Measurements from ENCODE around the gene PAOX. TPM values are rescaled to one million over a fixed set of nuclear protein-coding genes. Genes with fewer than 3 reads are reported as not detected.
"Not testable (repeated sequence)": the region's sequence is repeated elsewhere in the genome, so short reads cannot be mapped to it uniquely, and the experiment has no call there.

The PAOX gene
- total RNA-seq, 1 donor from 2014 or later: 5.2 TPM

DNA sequence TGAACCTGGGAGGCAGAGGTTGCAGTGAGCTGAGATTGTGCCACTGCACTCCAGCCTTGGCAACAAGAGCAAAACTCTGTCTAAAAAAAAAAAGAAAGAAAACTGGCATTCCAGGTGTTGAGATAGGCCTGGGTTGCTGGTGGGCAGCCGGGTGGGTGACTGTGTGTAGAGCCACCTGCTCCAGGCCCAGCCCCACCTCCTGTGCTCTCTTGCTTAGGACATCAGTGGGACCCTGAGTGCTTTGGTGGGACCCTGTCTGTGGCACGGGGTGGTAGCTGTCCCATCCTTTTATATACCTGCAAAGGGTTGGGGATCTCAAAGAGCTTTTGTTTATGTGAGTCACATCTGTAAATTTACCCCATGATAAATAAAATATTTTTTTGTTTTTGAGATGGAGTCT is 6.2 kb downstream of the PAOX start:
- DNase-seq (ENCODE audit: low spot score): no peak

DNA sequence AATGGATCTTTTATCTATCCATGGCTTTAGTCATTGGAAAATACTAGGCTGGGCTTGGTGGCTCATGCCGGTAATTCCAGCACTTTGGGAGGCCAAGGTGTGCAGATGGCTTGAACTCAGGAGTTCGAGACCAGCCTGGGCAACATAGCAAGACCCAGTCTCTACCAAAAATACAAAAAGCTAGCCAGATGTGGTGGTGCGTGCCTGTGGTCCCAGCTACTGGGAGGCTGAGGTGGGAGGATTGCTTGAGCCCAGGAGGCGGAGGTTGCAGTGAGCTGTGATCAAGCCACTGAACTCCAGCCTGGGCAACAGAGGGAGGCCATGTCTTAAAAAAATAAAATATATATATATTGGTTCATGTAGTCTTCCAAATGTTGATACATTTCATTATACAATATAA is 7.9 kb downstream of the PAOX start:
- not testable (repeated sequence) for DNase-seq (ENCODE audit: low spot score)

DNA sequence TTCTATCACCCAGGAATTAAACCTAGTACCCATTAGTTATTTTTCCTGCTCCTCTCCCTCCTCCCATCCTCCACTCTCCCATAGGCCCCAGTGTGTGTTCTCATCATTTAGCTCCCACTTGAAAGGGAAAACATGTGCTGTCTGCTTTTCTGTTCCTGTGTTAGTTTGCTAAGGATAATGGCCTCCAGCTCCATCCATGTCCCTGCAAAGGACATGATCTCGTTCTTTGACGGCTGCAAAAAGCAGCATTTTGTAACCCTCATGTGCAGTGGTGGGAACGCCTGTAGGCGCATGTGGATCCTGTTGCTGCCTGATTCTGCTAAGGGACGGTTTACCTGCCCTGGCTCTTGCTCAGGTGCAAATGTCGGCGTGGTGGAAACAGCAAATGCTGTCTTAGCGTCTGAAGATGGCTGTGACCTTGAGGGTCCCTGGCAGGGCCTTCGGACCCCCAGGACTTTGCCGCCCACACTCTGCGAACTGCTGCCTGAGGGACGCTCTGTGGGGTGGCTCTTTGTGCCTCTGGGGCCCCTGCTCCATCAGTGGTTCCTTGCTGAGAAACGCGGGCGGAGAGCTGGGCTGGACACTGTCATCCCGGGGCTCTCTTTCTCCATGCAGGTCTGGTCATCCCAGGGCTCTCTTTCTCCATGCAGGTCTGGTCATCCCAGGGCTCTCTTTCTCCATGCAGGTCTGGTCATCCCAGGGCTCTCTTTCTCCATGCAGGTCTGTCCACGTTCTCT is 9.3 kb downstream of the PAOX start:
- DNase-seq (ENCODE audit: low spot score): no peak

DNA sequence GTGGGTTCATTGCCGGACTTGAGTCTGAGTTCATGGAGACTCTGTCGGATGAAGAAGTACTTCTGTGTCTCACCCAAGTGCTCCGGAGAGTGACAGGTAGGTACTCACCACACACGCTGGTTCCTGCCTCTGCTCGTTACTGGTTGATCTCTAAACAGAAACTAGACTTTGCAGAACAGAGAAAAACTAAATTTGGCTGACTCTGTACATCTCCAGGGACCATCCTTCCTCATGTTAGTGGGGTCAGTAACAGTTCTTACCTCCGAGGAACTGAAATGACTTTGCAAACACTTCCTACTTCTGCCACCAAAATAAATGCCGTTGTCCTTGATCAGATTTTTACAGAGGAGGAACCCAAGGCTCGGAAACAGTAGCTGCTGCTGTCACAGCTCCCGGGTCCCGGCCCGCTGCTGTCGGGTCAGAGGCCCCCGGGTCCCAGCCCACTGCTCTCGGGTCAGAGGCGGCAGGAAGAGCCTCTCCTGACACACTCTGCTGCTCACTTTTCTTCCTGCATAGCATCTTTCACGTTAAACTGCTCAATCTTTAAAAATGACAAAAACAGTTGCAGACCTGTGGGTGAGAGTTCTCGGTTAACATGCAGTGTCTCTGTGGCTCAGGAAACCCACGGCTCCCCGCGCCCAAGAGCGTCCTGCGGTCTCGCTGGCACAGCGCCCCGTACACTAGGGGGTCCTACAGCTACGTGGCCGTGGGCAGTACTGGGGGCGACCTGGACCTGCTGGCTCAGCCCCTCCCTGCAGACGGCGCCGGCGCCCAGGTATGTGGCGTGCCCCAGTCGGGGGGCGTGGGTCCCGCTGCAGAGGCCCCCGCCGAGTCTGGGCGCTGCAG is 10.1 kb downstream of the PAOX start:
- no peak for DNase-seq (ENCODE audit: low spot score)

DNA sequence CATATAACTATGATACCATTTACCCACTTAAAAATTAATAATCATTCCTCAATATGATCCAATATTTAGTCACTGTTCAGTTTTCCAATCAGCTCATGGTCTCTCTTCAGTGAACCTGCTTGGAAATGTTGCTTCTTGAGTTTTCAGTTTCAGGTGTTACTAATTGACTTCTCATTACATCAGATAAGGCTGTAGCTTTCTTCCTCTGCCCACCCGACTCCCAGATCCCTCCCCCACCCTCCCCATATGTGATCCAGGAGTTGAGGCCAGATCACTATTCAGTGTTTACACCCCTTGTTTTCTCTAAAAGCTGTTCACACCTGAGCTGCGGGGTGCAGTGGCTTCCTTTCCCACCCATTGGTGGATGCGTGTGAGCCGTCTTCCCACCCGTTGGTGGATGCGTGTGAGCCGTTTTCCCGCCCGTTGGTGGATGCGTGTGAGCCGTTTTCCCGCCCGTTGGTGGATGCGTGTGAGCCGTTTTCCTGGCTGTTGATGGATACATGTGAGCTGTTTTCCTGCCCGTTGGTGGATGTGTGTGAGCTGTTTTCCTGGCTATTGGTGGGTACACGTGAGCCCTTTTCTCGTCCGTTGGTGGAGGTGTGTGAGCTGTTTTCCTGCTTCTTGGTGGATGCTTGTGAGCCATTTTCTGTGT is 11.7 kb downstream of the PAOX start:
- no peak for DNase-seq (ENCODE audit: low spot score)

DNA sequence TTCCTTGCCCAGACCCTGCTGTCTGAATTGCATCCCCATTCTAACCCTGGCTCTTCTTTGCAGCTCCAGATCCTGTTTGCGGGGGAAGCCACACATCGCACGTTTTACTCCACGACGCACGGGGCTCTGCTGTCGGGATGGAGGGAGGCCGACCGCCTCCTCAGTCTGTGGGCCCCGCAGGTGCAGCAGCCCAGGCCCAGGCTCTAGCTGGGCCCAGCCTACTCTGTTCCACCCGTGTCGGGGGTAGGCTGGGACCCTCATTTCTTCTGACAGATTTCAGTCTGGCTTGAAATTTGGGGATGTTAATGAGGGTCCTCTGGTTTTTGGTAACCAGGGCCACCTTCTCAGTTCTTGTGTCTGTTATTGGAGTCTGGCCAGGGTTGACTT is 12.2 kb downstream of the PAOX start:
- no peak for DNase-seq (ENCODE audit: low spot score)

DNA sequence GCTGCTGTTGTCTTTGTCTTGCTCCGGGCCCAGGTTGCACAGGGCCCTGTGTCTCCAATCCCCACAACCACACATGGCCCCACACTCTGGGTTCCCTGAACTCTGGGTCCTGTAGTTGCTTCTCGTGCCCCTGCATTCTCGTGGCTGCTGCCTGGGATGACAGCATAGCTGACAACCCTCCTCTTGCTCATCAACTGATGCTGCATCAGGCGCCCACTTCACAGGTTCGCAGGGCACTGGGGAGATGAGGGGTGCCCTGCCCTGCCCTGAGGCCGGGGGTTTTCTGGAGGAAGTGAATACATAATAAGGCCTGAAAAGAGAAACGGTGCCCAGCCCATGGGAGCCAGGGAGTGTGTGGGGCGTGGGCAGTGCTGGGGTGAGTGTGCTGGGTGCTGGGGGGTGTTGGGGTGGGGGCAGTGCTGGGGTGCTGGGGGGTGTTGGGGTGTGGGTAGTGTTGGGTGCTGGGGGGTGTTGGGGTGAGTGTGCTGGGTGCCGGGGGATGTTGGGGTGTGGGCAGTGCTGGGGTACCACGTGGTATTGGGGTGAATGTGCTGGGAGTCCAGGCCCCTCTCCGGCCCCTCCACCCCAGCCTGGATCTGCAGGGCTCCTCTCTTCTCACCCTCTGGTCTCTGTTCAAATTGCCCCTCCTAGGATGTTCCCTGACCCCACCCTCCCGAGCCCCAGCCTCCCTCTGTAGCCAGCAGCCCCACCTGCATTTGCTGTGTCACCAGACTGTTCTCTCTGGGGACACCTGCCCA is 12.9 kb downstream of the PAOX start:
- DNase-seq (ENCODE audit: low spot score): no peak

DNA sequence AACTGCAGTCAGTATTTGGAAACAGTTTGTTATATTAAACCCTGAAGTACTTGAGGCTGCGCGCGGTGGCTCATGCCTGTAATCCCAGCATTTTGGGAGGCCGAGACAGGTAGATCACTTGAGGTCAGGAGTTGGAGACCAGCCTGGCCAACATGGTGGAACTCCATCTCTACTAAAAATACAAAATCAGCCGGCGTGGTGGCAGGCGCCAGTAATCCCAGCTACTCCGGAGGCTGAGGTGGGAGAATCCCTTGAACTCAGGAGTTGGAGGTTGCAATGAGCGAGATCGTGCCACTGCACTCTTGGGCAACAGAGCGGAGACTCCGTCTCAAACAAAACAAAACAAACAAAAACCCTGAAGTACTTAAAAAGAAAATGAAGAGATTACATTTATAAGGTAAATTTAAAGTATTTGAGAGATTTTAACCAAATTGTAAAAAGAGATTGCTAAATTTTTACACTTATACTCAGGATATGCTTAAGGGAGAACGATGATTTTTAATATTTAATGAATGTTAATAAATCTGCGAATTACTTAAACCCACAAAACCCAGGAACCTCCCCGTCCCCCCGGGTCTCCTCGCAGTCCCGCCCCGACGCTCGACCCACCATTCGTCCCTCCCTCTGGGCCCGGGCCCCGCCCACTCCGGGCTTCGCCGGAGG is 14.5 kb downstream of the PAOX start:
- DNase-seq (ENCODE audit: low spot score): no peak

DNA sequence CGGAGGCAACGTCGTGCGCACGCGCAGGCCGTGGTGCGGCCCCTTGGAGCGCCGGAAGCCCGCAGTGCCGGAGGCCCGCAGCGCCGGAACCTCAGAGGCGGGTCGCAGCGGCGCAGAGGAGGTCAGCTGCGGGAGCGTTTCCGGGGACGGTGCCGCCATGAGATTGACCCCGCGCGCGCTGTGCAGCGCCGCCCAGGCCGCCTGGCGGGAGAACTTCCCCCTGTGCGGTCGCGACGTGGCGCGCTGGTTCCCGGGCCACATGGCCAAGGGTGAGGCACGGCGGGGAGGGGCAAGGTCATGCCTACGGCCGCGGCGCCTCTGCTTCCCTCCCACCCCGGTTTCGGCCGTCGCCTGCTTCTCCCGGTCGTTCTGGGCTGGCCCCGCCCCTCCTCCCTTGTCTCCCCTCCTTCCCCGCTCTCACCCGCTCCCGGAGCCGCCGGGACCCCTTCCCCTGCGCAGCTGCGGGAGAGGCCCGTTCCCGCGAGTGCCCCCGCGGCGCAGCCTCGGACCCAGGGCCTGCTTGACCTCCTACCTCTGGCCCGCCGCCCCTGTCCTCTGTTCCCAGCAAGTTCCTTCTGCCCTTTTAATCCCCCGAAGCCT is 15.1 kb downstream of the PAOX start, which contains the start of gene MTG1:
Gene MTG1 (plus strand): TSS at position 94 of the 600 bp plus-strand sequence. CDS start 64 bp downstream, at position 158.
- peak; percentile 94 for DNase-seq (ENCODE audit: low spot score)

DNA sequence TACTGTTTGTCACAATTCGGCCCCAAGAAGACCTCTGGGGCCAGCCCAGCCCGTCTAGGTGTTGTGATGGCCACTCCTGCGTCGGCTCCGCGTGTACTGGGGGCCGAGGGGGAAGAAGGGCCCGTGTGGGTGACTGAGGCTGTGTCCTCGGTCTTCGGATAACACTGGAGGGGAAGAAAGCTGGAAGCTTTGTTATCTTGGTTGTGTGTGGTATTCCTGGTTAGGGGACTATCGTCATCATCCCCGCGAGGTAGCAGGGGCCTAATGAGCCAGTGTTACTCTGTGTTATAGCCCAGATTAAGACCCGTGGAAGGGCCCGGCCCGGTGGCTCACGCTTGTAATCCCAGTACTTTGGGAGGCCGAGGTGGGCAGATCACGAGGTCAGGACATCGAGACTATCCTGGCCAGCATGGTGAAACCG is 15.7 kb downstream of the PAOX start:
- no peak for DNase-seq (ENCODE audit: low spot score)

DNA sequence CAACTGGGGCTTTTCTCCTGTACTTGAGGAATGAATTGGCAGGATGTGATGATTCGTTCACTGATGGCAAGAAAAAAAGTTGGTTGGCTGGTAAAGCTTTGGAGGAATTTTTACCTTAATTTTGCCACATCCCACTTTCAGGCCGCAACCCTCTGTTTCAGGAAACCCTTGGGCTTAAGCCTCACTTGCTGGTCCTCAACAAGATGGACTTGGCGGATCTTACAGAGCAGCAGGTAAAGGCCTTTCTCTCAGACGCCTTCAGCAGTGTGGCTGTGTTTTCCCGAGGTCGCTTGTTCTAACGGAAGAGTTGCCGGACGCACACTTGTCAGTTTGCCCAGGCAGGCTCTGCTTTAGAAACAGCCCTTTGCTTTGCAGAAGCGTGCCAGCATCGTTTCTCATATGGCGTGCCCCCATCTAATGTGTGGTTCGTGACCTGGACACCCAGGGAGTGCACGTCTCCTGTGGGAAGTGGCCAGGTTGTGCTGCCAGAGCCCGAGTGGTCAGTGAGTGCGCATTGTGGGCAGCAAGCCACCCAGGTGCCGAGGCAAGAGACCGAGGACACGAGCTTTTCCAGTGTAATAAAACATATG is 17.1 kb downstream of the PAOX start:
- no peak for DNase-seq (ENCODE audit: low spot score)

DNA sequence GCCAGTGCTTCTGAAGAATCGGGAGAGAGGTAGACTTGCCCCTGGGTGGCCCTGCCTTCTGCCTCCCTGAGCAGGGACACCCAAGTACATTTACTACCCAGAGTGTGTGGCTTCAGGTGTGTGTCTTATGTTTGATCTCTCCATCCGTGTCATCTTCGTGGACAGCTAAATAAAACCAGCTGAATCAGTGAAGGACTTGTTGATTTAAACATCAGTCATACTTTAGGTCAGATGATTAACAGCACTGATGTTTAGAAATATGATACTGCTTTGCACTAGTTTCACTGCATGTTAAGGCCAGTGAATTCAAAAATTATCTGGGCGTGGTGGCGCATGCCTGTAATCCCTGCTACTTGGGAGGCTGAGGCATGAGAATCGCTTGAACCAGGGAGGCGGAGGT is 18.9 kb downstream of the PAOX start:
- DNase-seq (ENCODE audit: low spot score): no peak

DNA sequence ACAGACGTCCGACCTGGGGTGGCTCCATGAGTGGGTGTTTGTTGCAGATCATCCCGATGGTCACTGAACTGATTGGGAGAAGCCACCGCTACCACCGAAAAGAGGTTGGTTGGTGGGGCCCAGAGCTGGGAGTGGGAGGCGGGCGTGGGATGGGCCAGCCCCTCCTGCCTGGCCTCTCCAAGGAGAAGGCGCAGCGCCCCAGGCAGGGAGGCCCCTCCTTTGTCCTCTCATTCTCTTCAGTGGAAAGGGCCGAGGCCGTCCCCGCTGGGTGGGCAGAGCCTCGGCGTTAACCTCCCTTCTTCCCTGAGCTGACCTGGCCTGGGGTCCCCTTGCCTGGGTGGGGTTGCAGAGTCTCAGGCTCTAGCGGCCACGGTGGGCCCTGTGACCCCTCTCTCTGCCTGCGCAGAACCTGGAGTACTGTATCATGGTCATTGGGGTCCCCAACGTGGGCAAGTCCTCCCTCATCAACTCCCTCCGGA is 20.1 kb downstream of the PAOX start:
- no peak for DNase-seq (ENCODE audit: low spot score)

DNA sequence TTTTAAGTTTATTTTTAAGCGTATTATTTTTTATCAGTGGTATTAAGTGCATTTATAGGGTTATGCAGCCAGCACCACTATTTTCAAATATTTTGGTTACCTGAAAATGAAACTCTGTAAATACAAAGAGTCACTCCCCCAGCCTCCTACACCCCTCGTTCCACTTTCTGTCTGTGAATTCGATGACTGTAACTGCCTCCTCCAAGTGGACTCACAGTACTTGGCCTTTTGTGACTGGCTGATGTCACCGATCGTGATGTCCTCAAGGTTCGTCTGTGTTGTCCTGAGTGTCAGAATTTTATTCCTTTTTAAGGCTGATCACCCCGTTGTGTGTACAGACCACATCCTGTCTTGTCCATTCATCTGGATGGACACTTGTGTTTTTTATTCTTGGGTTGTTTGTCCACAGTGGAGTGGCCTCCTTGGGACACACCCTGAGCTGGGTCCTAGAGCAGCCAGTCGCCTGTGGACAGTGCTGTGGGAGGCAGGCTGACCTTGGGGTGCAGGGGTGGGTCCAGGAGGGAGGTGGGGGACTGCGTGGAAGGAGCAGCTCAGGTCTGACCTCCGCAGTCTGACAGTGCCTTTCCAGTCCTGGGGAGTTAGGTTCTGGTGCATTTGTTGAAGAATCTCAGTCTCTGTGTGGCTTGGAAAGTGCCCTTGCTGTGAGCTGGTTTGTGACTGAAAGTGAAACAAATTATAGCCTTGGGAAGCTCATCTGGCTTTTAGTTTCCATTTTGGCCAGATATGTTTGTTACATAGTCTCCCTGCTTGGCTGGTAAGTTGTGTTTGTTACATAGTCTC is 21.8 kb downstream of the PAOX start:
- no peak for DNase-seq (ENCODE audit: low spot score)

DNA sequence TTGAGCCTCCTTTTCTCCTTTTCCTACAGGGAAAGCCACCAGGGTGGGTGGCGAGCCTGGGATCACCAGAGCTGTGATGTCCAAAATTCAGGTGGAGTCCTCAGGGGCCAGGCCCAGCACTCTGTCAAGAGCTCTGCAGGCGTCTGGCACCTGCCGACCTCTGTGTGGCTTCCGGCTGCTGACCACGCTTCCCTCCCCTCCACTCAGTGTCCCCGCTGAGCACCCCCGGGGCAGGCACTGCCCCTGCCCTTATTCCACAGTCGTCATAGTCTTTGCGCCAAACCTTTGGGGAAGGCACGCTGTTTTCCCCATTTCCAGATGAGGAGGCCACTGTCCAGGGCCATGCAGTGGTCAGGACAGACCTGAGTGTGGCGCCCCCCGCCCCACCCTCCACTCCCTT is 22.4 kb downstream of the PAOX start:
- DNase-seq (ENCODE audit: low spot score): no peak

DNA sequence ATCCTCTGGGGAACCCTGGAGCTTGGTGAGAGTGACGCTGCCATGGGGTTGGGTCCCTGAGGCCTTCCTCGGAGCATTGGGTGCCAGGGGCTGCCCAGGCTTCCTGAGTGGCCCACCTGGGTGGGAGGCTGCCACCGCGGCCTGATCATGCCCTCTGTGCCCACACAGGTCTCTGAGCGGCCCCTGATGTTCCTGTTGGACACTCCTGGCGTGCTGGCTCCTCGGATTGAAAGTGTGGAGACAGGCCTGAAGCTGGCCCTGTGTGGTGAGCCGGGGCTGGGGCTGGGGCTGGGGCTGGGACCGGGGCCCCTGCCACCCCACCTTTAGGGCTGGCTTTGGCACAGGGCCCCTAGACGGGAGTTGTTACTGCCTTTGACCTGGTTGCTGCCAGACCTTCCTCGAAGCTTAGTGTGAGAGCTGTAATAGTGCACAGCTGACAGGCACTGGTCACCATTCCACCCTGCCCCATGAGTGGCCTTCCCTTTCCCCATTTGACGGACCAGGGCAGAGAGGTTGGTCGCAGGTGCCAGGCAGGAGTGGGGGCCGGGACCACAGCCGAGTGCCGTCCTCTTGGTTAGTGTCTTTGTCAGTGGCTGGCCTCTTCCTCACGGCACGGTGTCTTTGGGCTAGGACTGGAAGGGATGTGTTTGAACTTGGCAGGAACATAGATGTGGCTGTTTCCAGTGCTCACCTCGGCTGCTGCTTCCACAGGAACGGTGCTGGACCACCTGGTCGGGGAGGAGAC is 23.1 kb downstream of the PAOX start:
- no peak for DNase-seq (ENCODE audit: low spot score)

DNA sequence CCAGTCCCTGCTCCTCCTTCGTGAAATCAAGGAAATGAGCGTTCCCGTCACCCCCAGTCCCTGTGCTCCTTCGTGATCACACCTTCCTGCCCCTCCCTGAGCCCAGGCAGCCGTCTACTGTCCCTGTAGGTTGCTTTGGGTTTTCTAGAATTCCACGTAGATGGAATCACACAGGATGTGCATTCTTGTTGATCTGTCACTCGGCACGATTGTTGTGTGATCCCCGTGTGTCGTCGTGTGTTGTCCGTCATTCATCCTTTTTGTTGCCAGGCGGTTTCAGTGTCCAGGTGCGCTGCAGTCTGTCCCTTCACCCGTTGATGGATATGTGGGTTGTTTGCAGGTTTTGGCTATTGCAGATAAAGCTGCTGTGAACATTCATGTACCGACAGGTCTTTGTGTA is 24.3 kb downstream of the PAOX start:
- DNase-seq (ENCODE audit: low spot score): no peak

DNA sequence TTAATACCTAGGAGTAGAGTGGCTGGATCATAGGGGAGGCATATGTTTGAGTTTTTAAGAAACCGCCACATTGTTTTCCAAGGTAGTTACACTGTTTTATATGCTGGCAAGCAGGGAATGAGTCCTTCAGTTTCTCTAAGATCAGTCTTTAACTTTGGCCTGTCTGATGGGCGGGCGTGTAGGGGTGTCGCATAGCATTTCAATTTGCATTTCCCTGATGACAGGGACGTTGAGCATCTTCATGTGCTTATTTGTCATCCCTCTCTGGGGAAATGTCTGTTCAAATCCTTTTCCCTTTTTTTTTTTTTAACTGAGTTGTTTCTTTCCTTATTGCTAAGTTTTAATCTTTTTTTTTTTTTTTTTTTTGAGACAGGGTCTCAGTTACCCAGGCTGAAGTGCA is 24.7 kb downstream of the PAOX start:
- DNase-seq (ENCODE audit: low spot score): no peak

DNA sequence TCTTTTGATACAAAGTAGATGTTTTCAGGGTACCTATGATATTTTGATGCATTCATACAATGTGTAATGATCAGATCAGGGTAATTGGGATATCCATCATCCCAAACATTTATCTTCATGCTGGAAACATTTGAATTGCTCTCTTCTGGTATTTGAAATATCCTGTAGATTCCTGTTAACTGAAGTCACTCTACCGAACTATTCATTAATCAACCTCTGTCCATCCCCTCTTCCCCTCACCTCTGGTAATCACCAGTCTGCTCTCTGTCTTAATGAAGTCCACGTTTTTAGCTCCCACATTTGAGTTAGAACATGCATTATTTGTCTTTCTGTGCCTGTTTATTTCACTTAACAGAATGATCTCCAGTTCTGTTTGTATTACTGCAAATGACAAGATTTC is 26.2 kb downstream of the PAOX start:
- DNase-seq (ENCODE audit: low spot score): no peak

Data from ureter (tissue), 1 donor.